ELR (cell line): ENCODE measurements around the gene PLPP1.
A peak's percentile ranks its signal among the peaks of the same experiment; 100 is the strongest.
"Not testable (repeated sequence)": the region's sequence is repeated elsewhere in the genome, so short reads cannot be mapped to it uniquely, and the experiment has no call there.

Experiments
- DNase-seq: peaks from one replicate; pipeline ENCODE4 v3.0.0-alpha.2; 2015; ENCODE audit warnings: low read depth

PLPP1 gene

GRCh38 chr5:55505711-55506110, 29.1 kb downstream of the PLPP1 start:
- DNase-seq: not testable (repeated sequence)

GRCh38 chr5:55503917-55504316, 30.8 kb downstream of the PLPP1 start:
- not testable (repeated sequence) for DNase-seq

DNA sequence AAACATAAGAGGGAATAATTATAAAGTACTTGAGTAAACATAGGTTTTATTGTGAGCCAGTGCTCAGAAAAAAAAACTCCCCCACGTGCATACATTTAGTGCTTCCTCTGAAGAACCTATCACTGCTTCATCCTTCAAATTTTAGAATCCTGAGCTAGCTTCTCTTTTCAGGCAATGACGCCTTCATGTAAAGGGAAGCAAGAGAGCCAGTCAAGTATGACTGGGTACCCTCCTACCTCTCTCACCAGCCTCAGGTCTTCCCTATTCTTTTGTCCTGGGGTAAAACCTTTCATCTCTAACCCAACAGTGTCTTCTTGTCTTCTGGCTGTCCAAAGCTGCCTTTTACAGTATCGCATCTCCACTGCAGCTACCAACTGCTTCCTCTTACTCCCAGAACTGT, 32.0 kb downstream of the PLPP1 start:
- DNase-seq: no peak

GRCh38 chr5:55498457-55498856, 36.3 kb downstream of the PLPP1 start:
- DNase-seq: no peak

DNA sequence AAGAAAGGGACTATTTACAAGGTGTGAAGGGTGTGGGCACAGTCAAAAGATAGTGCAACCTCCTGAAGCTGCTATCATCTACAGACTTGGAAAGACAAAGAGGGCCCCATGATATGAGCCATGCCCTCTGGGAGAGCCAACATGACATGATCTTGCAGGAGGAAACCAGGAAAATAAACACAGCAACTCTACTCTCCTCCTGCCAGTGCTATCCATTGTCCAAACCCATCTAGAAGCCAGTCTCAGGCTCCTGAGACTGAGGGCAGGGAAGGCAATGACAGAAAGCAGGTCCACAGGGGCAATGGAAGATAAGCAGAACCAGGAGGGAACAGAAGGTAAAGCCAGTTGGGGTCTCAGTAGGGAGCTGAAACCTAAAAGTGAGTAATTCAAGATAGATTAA, 37.1 kb downstream of the PLPP1 start:
- DNase-seq: no peak

DNA sequence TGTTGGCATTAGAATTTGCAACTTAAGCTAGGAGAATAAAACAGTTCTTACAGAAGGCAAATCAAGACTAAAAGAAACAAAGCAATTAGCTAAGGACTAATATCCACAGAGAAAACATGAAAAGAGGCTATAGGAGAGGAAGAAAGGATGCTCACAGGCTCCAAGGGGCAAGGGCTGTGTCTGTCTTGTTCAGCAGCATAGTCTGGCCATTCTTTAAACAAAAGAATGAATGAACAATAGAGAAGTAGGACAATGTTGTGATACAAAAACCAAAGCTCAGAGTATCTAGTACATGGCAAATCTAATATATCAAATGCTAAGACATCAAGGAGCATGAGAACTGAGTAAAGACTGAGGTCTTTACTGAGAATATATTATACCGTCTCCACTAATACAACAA, 39.5 kb downstream of the PLPP1 start:
- no peak for DNase-seq

DNA sequence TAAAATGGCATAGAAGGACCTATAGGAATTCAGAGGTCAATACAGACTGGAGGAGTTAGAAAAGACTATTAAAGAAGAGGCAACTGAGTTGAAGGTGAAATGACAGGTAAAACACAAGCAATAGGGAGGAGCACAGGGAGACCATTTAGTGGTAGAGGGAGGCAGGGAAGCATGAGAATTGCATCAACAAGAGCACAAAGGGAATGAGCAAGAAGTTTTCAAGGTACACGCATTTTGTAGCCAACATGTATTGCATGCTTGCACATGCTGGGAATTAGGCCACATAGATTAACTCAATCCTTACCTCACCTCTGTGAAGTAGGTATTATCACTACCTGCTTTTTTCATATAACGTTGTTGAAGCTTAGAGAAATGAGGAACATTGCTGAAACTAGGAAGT, 42.3 kb downstream of the PLPP1 start:
- no peak for DNase-seq

GRCh38 chr5:55485073-55485472, 49.7 kb downstream of the PLPP1 start:
- DNase-seq: no peak

DNA sequence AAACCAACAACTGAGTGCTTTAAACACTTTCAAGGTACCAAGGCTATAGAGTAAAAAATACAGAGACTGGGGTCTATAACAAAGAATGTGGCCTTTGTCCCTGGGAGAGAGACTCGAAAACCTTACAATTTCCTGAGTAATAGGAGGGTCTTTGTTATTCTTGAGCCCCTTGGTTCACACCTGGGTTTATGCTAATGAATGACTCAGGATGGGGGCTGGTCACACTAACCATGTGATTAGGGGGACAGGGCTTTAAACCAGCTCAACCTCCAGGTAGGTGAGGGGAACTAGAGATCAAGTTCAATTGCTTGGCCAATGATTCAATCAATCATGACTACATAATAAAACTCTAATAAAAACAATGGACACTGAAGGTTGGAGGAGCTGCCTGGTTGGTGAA, 50.2 kb downstream of the PLPP1 start:
- DNase-seq: no peak

- DNase-seq: no peak
Observed at GRCh38 chr5:55483885-55484284, 50.9 kb downstream of the PLPP1 start.

GRCh38 chr5:55481293-55481855, 53.4 kb downstream of the PLPP1 start:
- DNase-seq: peak; percentile 14

- peak; percentile 74 for DNase-seq
Observed at GRCh38 chr5:55480781-55481180, 54.0 kb downstream of the PLPP1 start.

DNA sequence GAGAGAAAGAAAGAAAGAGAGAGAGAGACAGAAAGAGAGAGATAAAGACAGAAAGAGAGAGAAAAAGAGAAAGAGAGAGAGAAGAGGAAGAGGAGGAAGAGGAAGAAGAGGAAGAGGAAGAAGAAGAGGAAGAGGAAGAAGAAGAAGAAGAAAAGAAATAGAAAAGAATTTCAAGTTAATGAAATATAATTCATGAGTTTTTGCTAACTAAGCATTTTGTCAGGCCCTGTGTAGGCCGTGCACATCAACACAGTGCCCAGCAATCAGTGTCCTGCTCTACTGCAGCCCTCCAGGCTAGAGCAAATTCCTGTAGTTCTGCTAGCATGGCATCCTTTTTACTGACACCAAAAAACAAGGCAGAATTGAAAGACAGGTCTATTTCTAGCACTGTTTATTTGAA, 62.1 kb downstream of the PLPP1 start:
- no peak for DNase-seq

GRCh38 chr5:55471468-55471867, 63.3 kb downstream of the PLPP1 start:
- DNase-seq: no peak

DNA sequence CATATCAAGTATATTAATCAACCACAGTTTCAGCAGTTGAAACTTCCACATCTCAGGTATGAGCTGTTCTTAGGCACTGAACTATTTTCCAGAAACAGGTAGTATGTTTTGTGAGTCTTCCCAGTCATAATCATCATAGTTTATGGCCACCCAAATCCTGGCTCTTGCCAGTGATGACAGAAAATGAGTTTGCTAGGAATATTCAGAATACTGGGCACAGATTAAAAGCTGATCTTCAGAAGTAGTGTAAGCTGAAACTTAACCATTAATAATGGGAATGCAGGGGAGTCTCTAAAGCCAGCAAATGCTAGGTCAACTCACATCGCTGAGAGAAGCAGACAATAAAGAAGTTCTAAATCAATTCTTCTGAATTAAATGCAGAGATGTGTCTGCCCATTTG, 64.5 kb downstream of the PLPP1 start:
- DNase-seq: no peak

DNA sequence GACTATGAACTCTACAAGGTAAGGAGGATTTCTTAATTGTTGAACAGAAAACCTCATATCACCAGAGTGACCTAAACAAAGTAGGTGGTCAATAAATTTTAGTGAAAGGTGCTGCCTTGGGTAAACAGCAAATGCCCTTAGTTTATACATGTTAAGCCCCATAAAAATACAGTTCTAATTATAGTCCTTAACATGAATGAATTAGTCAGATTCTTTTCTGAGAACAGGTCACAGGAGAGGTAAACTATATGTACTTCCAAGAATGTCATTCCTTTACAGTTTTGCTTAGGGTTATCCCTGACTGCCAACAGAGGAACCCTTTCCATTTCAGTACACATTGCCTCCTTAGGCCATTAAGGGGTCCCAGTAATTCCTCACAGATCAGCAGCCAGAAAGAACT, 64.9 kb downstream of the PLPP1 start:
- no peak for DNase-seq

GRCh38 chr5:55467862-55468551, 66.8 kb downstream of the PLPP1 start:
- DNase-seq: no peak

DNA sequence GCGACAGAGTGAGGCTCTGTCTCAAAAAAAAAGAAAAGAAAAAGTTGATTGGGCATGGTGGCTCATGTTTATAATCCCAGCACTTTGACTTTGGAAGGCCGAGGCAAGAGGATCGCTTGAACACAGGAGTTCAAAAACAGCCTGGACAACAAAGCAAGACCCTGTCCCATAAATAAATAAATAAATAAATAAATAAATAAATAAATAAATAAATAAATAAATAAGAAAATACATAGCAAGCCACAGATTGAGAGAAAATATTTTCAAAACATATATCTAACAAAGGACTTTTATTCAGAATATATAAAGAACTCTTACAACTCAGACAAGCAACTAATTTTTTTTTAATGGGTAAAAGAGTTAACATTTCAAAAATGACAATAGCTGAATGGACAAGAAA, 71.2 kb downstream of the PLPP1 start:
- no peak for DNase-seq

DNA sequence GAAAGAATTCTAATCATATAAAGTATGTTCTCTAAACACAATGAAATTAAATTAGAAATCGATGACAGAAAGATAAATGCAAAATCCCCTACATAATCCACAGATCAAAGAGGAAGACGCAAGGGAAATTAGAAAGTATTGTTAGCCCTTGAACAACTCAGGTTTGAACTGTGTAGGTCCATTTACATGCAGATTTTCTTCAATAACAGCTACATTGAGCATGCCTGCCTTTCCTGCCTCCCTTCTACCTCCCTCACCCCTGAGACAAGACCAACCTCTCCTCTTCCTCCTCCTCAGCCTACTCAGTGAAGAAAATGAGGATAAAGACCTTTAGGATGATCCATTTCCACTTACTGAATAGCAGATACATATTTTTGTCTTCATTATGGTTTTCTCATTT, 75.2 kb downstream of the PLPP1 start:
- no peak for DNase-seq

GRCh38 chr5:55456216-55456895, 78.4 kb downstream of the PLPP1 start:
- peak; percentile 84 for DNase-seq

- no peak for DNase-seq
Observed at GRCh38 chr5:55454282-55454681, 80.5 kb downstream of the PLPP1 start.

GRCh38 chr5:55453211-55453610, 81.6 kb downstream of the PLPP1 start:
- no peak for DNase-seq

GRCh38 chr5:55451976-55452375, 82.8 kb downstream of the PLPP1 start:
- DNase-seq: no peak
